Epithelial cell of esophagus (primary cell): ENCODE results near the gene FASTKD2.

Experiments
- DNase-seq: peaks from one replicate; pipeline ENCODE4 v3.0.0; 2010; ENCODE audit warnings: low read depth
- H3K4me3 ChIP-seq: 2 replicates; pipeline ENCODE4 v1.5.1; 2011; ENCODE audit warnings: mild to moderate bottlenecking, low read length, control low read depth
- CTCF ChIP-seq: IDR thresholded peaks from 2 replicates; pipeline ENCODE4 v1.5.1; 2011; ENCODE audit warnings: low read depth, mild to moderate bottlenecking, low read length, control low read depth, inconsistent platforms; ENCODE audit not compliant: insufficient read depth; ENCODE audit errors: missing control alignments

The FASTKD2 gene

GRCh38 chr2:206764673-206765241, 649 bp upstream of the FASTKD2 start:
- H3K4me3 ChIP-seq = peak overlapping the region; percentile 96
- no peak for TF ChIP-seq CTCF
- DNase-seq = no peak

DNA sequence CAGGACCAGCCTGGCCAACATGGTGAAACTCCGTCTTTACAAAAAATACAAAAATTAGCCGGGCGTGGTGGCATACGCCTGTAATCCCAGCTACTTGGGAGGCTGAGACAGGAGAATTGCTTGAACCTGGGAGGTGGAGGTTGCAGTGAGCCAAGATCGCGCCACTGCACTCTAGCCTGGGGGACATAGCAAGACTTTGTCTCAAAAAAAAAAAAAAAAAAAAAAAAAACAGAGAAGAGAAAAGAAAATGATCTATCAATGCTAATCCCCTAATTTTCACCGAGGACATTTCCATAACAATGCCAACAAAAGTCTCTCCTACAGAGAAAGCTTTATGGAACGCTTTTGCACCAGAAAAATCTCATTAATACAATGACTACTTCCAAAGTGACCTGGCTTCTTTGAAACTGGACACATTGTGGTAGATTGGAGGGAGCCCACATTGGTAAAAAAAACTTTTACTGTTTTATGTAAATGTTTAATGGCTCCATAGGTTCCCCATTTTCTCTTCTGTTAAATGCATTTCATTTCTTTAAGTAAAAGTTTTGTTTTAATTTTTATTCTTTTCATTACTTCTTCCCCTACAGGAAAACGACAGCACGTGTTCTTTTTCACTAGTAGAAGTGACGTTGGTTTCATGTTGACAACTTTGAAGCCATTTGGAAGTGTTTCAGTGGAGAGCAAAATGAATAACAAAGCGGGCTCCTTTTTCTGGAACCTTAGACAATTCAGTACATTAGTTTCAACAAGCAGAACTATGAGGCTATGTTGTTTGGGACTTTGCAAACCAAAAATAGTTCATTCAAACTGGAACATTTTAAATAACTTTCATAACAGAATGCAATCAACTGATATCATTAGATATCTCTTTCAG, 888 bp downstream of the FASTKD2 start:
- peak overlapping the region; percentile 96 for H3K4me3 ChIP-seq
- no peak for TF ChIP-seq CTCF
- DNase-seq = no peak

- TF ChIP-seq CTCF = no peak
- H3K4me3 ChIP-seq = no peak overlapping the region
- no peak for DNase-seq
Measured at GRCh38 chr2:206774871-206775270, 9.5 kb downstream of the FASTKD2 start.

DNA sequence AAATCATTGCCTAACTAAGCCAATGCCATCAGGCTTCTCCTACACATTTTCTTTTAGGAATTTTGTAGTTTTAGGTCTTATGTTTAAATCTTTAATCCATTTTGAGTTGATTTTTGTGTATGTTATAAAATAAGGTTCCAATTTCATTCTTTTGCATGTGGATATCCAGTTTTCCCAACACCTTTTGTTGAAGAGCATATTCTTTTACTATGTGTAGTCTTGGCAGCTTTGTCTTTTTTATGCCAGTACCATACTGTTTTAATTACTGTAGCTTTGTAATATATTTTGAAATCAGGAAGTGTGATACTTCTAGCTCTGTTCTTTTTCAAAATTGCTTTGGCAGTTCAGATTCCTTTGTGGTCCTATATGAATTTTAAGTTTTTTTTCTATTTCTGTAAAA, 11.0 kb downstream of the FASTKD2 start:
- no peak overlapping the region for H3K4me3 ChIP-seq
- no peak for DNase-seq
- TF ChIP-seq CTCF = no peak

- DNase-seq = no peak
- TF ChIP-seq CTCF = no peak
Measured at GRCh38 chr2:206780671-206781070, 15.3 kb downstream of the FASTKD2 start.

DNA sequence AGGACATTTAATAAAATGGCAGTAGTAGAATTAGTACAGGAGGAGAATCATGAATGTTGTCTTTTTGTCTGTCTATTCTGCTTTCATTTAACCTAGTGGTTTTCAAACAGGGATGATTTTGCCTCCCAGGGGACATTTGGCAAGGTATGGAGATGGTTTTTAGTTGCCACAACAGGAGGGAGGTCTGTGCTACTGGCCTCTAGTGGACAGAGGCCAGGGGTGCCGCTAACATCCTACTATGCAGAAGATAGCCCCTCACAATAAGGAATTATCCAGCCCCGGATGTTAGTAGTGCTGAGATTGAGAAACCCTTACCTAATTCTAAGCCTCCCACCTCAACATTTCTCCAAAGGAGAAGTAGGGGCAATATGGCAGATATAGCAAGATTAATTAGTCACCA, 18.3 kb downstream of the FASTKD2 start:
- DNase-seq = peak; percentile 9
- no peak overlapping the region for H3K4me3 ChIP-seq
- TF ChIP-seq CTCF = peak; percentile 58

More at GRCh38 chr2:206780671-206781070, 15.3 kb downstream of the FASTKD2 start:
- H3K4me3 ChIP-seq = no peak overlapping the region
